ENCODE results near the gene CHTF18. TPM values are rescaled to one million over a fixed set of nuclear protein-coding genes. Genes with fewer than 3 reads are reported as not detected.

CHTF18 gene
- total and polyA plus RNA-seq, 2 experiments from 2014 or later, result 61.3 to 129 TPM

- Histone ChIP-seq H3K27ac (ENCODE audit: low read depth) (no peak overlapping the region), H3F3A (replicated peaks; ENCODE audit: low read depth) (no peaks in the 10 kb centered on the region), H3K9me2 (ENCODE audit: insufficient read depth) (no peaks in the 10 kb centered on the region), H3K27me3 (ENCODE audit: insufficient read depth) (no peaks in the 10 kb centered on the region), H3K36me3 (ENCODE audit: insufficient read depth) (no peaks in the 10 kb centered on the region), H3K4me3 (no peak overlapping the region), H3K79me2 (replicated peaks; ENCODE audit: insufficient read depth) (no peaks in the 10 kb centered on the region), H3K4me1 (ENCODE audit: insufficient read depth) (no peaks in the 10 kb centered on the region), H4K20me1 (replicated peaks; ENCODE audit: insufficient read depth) (no peaks in the 10 kb centered on the region), H3K4me2 (no peak overlapping the region), H2AFZ (no peak overlapping the region)
- H3K9me3 Mint-ChIP-seq, result no peaks in the 10 kb centered on the region
- TF ChIP-seq ZNF331 (CRISPR knock-in tag; IDR thresholded peaks at IDR 0.05; ENCODE audit: low read depth) (no peak), ZNF114 (CRISPR knock-in tag; IDR thresholded peaks at IDR 0.05) (no peak), ETS1 (IDR thresholded peaks at IDR 0.05) (no peak), EZH2phosphoT487 (IDR thresholded peaks at IDR 0.05; ENCODE audit: unreplicated experiment) (no peak), CREB1 (CRISPR knock-in tag; IDR thresholded peaks at IDR 0.05; ENCODE audit: low read depth) (no peak), REST (IDR thresholded peaks at IDR 0.05; ENCODE audit: unreplicated experiment) (no peak), JUNB (IDR thresholded peaks at IDR 0.05; ENCODE audit: unreplicated experiment) (no peak), STAT1 (IDR thresholded peaks at IDR 0.05; ENCODE audit: unreplicated experiment) (no peak), CTCF (conservative IDR thresholded peaks at IDR 0.05; ENCODE audit: low read depth in 2 of 2) (no peak), POLR2AphosphoS5 (IDR thresholded peaks at IDR 0.05; ENCODE audit: low read depth) (no peak), ZNF462 (CRISPR knock-in tag; IDR thresholded peaks at IDR 0.05) (no peak)
- H3K36me3 Mint-ChIP-seq (ENCODE audit: low read depth), result no peaks in the 10 kb centered on the region
- ATAC-seq (no peak), DNase-seq (ENCODE audit: low spot score) (no peak)
- no peaks in the 10 kb centered on the region for H3K4me1 Mint-ChIP-seq
- H3K27me3 Mint-ChIP-seq (ENCODE audit: insufficient read depth, low read depth, poor library complexity), result peaks cover 10% of the 10 kb centered on the region
- H3K4me3 Mint-ChIP-seq, result no peak overlapping the region
- H3K27ac Mint-ChIP-seq, result no peak overlapping the region
These were observed 41.9 kb downstream of the CHTF18 start for GRCh38 chr16:830107-830870.
